ENCODE data around the gene TFPI.

- TF ChIP-seq CTCF (IDR thresholded peaks at IDR 0.05), result peak; percentile 22 to 53 (median 39)
- no peak for TF ChIP-seq POLR2A (IDR thresholded peaks at IDR 0.05)
- no peak for TF ChIP-seq EP300 (IDR thresholded peaks at IDR 0.05)
Measured at GRCh38 chr2:187453078-187453641, 101.1 kb downstream of the TFPI start.
